ENCODE data around the gene TLE6.

DNA sequence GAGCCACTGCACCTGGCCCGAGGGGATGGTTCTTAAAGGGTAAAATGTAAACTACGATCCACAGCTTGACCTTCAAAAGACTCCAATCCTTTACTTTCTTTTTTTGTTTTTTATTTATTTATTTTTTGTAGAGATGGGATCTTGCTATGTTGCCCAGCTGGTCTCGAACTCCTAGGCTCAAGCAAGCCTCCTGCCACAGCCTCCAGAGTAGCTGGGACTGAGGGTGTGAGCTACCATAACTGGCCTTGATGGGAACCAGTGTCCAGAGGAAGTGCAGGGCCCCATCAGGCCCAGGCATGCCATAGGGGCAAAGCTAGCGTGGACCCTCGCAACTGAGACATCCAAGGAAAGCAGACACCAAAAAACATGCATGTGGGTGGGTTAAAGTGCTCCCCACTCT is 14.2 kb upstream of the TLE6 start:
- TF ChIP-seq EZH2 (IDR thresholded peaks at IDR 0.05; ENCODE audit: low read depth, low read length, severe bottlenecking) = no peak
- no peak for TF ChIP-seq CTCF (IDR thresholded peaks at IDR 0.05; ENCODE audit: control extremely low read depth in 1 of 3, insufficient read depth in 1 of 3, low read depth in 1 of 3, low read length in 3 of 3)
- TF ChIP-seq, protein P1, sequence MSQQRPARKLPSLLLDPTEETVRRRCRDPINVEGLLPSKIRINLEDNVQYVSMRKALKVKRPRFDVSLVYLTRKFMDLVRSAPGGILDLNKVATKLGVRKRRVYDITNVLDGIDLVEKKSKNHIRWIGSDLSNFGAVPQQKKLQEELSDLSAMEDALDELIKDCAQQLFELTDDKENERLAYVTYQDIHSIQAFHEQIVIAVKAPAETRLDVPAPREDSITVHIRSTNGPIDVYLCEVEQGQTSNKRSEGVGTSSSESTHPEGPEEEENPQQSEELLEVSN (IDR thresholded peaks at IDR 0.05) = no peak
